Keratinocyte (primary cell): ENCODE data around the gene LEMD1.

Experiments used
- CTCF ChIP-seq, 3 experiments: IDR thresholded peaks in 1 of 3; conservative IDR thresholded peaks in 1 of 3; optimal IDR thresholded peaks in 1 of 3; 2 replicates in 2 of 3; 3 replicates in 1 of 3; pipeline versions ENCODE3 to v1.5.1; 2011; ENCODE audit warnings: low read length in 3 of 3, mild to moderate bottlenecking in 3 of 3, moderate library complexity in 2 of 3, control low read depth in 1 of 3, inconsistent platforms in 1 of 3; ENCODE audit not compliant: insufficient read depth in 2 of 3; ENCODE audit errors: extremely low read depth in 1 of 3
- EZH2 ChIP-seq: IDR thresholded peaks from one replicate; pipeline ENCODE4 v1.6.1; 2012; ENCODE audit warnings: inconsistent platforms, mild to moderate bottlenecking, low read length, moderate library complexity

GRCh38 chr1:205392650-205393049 lies 29.2 kb downstream of the LEMD1 start:
- TF ChIP-seq CTCF (optimal IDR thresholded peaks at IDR 0.05 in 1 of 3, IDR thresholded peaks at IDR 0.05 in 1 of 3, conservative IDR thresholded peaks at IDR 0.05 in 1 of 3; ENCODE audit: extremely low read depth in 1 of 3, insufficient read depth in 2 of 3, low read length in 3 of 3) (no peak), EZH2 (no peak)
